AML-193 (cell line): ENCODE results near the gene ACOT13.
"Not testable (repeated sequence)": the region's sequence is repeated elsewhere in the genome, so short reads cannot be mapped to it uniquely, and the experiment has no call there.

Experiments used
- DNase-seq, 2 experiments: peaks; one replicate each; lab custom pipeline; 2025; lab: John Stamatoyannopoulos, UW

ACOT13 gene

DNA sequence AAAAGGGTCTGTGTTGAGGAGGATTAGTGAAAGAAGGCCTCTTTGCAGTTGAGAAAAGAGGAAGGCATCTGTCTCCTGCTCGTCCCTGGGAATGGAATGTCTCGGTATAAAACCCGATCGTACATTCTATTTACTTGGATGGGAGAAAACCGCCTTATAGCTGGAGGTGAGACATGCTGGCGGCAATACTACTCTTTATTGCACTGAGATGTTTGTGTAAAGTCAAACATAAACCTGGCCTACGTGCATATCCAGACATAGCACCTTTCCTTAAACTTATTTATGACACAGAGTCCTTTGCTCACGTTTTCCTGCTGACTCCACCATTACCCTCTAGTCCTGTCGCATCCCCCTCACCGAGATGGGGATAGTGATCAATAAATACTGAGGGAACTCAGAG is 4.6 kb upstream of the ACOT13 start:
- no peak for DNase-seq

GRCh38 chr6:24663189-24663588 is 3.7 kb upstream of the ACOT13 start:
- DNase-seq: no peak

- DNase-seq: no peak
These were observed 2.6 kb upstream of the ACOT13 start for GRCh38 chr6:24664046-24664987.

GRCh38 chr6:24666097-24666640 is 708 bp upstream of the ACOT13 start:
- DNase-seq: peak in 1 of 2 experiments; percentile 52

DNA sequence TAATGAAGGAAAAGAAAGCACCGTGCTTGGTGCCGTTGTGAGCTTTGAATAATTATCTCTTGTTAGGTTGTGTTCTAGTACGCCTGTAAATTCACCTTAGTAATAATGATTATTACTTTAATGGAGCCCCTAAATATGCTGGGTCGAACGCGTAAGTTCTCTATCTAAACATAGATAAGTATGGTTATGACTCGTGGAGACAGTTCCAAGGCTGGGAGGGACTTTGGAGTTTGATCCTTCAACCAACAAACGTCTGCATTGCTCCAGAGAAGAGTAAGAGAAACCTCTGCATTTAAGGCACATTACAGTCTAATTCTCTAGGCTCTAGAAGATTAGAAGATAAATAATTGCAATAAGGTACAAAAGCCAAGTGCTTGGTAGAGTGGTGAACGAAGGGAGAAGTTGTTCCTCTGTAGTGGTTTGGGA is 514 bp downstream of the ACOT13 start:
- peak; percentile 21 to 42 for DNase-seq

- peak; percentile 98 to 99 for DNase-seq
These were observed 1.5 kb downstream of the ACOT13 start for GRCh38 chr6:24668066-24668996.

DNA sequence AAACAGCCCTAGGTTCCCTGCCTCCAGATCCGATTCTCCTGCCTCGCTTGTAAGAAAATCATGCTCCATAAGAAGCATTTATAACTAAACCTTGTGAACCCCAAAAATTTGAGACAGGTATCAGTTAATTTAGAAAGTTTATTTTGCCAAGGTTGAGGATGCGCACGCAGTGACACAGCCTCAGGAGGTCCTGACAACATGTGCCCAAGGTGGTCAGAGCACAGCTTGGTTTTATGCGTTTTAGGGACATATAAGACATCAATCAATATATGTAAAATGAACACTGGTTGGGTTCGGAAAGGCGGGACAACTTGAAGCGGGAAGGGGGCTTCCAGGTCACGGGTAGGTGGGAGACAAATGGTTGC is 2.1 kb downstream of the ACOT13 start:
- DNase-seq: no peak

DNA sequence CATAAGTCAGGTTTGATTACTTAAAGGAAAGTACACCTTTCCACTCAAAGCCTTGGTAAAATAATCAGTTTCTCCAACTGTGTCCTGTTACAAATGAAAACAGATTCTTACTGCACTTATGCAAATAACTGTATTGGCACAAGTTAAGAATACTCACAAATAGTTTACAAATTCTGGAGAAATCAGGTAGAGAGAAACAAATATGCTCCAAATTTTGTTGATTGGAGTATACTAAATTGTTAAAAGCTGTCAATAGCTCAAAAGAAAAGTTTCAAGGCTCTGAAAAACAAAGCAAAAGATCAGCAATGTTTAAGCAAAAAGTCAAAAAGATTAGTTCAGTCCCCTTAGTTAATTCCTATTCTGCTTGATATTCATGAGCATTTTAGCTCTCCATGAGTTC is 3.6 kb downstream of the ACOT13 start:
- DNase-seq: not testable (repeated sequence)

GRCh38 chr6:24671077-24671476 is 4.2 kb downstream of the ACOT13 start:
- not testable (repeated sequence) for DNase-seq

DNA sequence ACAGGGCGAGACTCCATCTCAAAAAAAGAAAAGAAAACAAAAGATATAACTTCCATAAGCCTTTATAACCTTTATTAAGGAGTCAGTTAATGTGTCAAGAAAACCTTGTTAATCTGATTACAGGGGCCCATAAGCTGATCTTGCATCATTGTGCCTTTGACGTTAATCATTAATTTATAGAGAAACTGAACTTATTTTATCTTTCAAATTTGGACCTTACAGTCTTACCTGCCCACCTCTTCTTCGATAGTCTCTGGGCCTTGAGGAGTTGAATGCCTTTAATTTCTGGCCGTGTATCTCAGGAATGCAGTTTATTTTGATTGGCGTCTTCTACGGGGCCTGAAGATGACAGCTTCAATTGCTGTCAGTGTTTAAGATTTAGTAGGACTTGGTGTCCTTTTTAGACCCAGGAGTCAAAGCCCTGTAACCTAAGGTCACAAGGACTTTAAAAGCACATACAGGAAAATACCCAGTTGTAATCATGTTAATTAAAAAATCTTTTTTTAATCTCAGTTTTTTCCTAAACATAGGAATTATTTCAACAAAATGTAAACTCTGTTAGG is 5.8 kb downstream of the ACOT13 start:
- no peak for DNase-seq

GRCh38 chr6:24673625-24674024 is 6.7 kb downstream of the ACOT13 start:
- DNase-seq: no peak

DNA sequence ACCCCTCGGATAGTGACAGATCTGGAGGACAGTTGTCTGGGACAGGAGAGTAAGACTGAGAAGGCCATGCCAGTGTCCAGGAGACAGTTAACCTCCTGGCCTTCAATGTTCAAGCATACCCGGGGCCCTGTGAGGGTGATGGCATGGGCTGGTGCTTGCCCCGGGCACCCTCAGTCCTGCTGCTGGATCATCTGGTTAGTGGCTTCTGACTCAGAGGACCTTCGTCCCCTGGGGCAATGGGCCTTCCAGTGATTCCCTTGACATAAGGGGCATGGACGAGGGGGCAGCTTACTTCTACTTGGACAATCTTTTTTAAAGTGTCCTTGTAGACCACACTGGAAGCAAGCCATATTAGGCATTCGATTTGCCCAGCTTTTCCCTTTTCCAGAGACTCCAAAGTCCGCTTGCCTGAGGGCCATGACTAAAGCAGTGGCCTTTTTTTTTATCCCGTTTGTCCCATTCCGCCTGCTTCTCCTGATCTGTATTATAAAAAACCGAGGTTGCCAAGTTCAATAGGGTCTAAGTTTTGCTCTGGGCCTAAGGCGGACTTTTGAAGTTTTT is 12.0 kb downstream of the ACOT13 start:
- DNase-seq: not testable (repeated sequence)

DNA sequence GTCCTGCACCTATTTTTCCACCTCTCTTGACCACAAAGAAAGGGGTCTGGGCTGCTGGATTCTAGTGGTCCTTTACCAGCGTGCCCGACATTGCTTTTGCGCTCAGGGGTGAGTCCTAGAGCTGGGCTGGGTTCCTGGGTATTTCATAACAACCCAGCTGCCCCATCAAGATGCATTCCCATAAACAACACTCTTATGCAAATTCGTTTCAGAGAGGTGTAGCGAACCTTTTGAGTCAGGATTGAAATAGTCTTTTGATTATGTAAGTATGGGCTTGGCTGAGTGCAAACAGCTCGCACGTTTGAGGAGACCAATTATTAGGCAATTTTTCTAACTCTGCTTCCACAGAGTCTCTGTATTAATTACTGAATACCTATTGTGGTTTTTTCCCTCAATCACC is 13.7 kb downstream of the ACOT13 start:
- DNase-seq: no peak

GRCh38 chr6:24683297-24684296 is 16.7 kb downstream of the ACOT13 start:
- DNase-seq: no peak

DNA sequence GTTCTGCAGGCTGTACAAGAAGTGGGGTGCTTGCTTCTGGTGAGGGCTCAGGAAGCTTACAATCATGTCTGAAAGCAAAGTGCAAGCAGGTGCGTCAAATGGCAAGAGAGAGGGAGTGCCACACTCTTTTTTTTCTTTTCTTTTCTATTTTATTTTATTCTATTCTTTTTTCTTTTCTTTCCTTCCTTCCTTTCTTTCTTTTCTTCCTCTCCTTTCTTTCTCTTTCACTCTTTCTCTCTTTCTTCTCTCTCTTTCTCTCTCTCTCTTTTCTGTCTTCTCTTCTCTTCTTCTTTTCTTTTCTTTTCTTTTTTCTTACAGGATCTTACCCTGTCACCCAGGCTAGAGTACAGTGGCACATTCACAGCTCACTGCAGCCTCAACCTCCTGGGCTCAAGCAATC is 19.5 kb downstream of the ACOT13 start:
- DNase-seq: no peak

DNA sequence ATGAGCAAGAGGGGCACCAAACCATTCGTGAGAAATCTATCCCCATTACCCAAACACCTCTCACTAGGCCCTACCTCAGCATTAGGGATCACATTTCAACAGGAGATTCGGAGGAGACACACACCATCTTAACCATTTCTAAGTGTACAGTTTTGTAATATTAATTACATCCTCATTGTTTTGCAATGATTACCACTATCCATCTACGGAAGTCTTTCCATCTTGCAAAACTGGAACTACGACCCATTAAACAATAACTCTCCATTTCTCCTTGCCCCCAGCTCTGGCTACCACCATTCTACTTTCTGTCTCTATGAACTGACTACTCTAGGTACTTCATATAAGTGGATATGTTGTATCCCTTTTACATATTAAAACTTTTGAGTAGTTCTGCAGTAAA is 20.1 kb downstream of the ACOT13 start:
- DNase-seq: no peak

DNA sequence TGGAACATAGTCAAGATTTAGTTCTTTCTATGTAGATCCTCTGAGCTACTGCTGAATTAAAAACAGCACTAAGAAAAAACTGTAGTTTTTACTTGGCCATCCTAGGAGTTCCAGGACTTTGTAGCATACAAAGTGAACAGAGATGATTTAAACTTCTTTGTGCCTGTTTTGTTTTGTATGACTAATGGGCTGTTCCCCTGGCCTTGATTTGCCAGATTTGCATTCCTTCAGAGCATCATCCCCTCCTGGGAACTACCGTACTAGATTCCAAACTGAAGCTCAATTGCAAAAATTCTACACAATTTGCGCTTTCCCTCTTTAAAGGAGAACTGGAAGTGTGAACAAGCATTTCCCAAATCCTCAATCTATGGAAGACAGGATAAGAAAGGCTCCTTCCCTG is 23.1 kb downstream of the ACOT13 start:
- no peak for DNase-seq

- DNase-seq: no peak
These were observed 23.7 kb downstream of the ACOT13 start for GRCh38 chr6:24690593-24690992.

- DNase-seq: no peak
These were observed 24.7 kb downstream of the ACOT13 start for GRCh38 chr6:24691550-24691949.

DNA sequence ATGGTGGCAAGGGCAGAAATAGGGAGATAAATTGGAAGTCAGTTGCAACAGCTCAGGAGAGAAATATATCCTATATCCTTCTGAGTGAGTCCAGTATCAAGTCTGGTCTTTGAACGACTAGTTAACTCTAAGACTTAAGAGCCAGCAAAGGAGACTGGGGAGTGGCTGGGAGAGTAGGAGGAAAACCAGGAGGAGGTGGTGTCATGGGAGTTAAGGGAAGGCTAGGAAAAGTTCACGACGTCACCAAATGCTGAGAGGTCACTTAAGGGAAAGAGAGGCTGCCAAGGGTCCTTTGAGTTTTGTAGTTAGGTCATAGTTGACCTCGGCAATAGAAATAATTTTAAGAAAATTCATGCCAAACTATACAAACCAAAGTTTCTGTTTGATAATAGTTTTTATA is 25.1 kb downstream of the ACOT13 start:
- no peak for DNase-seq

GRCh38 chr6:24692415-24692814 is 25.5 kb downstream of the ACOT13 start:
- DNase-seq: no peak
